Measurements from ENCODE around the gene PLCXD3.

PLCXD3 gene

DNA sequence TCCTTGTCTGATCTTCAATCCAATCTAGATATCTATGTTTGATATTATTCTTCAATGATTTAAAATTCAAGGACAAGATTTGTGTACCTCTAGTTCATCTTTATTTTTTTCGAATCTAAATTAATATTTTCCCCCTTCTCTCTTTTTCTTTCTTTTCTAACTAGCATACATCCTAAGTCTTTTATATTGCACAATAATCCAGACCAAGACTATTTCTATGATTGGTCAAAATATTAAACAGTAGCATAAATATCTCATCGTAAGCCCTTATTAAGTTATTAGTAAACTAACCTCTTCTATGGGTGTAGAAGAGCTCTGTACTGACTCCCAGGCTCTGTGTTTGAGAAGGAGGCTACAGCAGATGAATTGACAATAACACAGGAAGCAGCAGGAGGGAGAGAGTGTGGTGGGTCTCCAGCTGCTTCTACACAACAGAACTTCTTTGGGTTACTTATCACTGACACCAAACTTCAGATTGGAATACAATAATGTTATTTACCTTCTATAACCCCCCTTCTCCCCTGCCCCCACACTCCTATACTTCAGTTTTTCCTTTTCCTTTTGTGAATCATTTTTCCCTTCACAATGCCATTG lies 11.9 kb upstream of the PLCXD3 start:
- DNase-seq = no peak
- H3K27ac Mint-ChIP-seq = no peak overlapping the region
- no peaks in the 10 kb centered on the region for H3K36me3 Mint-ChIP-seq (ENCODE audit: low read depth)
- H3K27me3 Mint-ChIP-seq (ENCODE audit: low read depth, poor library complexity) = peaks cover 4% of the 10 kb centered on the region
- H3K4me3 Mint-ChIP-seq = no peak overlapping the region
- TF ChIP-seq, protein P1, sequence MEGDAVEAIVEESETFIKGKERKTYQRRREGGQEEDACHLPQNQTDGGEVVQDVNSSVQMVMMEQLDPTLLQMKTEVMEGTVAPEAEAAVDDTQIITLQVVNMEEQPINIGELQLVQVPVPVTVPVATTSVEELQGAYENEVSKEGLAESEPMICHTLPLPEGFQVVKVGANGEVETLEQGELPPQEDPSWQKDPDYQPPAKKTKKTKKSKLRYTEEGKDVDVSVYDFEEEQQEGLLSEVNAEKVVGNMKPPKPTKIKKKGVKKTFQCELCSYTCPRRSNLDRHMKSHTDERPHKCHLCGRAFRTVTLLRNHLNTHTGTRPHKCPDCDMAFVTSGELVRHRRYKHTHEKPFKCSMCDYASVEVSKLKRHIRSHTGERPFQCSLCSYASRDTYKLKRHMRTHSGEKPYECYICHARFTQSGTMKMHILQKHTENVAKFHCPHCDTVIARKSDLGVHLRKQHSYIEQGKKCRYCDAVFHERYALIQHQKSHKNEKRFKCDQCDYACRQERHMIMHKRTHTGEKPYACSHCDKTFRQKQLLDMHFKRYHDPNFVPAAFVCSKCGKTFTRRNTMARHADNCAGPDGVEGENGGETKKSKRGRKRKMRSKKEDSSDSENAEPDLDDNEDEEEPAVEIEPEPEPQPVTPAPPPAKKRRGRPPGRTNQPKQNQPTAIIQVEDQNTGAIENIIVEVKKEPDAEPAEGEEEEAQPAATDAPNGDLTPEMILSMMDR (IDR thresholded peaks at IDR 0.05) = no peak
- no peaks in the 10 kb centered on the region for H3K4me1 Mint-ChIP-seq
- no peaks in the 10 kb centered on the region for H3K9me3 Mint-ChIP-seq

GRCh38 chr5:41519801-41520200 lies 9.4 kb upstream of the PLCXD3 start:
- H3K9me3 Mint-ChIP-seq = no peaks in the 10 kb centered on the region
- DNase-seq = no peak
- H3K27ac Mint-ChIP-seq = no peak overlapping the region
- H3K4me1 Mint-ChIP-seq = no peaks in the 10 kb centered on the region
- H3K36me3 Mint-ChIP-seq (ENCODE audit: low read depth) = no peaks in the 10 kb centered on the region
- H3K4me3 Mint-ChIP-seq = no peak overlapping the region
- TF ChIP-seq, protein P1 (IDR thresholded peaks at IDR 0.05) = no peak
- H3K27me3 Mint-ChIP-seq (ENCODE audit: low read depth, poor library complexity) = peaks cover 12% of the 10 kb centered on the region

DNA sequence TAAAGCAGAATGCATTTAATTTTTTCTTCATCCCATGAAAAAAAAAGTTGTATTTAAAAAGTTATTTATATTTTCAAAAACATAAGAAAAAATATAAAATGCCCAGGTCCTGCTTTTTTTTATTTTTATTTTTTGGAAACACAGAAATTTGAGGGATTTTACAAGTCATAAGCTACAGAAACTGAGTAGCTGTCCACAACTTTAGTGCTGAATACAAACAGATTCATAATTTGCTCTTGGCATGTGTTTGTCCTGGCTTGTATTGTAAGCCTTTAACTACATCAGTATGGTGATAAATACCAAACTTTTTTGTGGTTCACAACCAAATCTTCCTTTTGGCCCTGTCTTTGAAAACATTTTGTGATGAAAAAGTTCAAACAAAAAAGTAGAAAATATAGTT lies 7.5 kb upstream of the PLCXD3 start:
- H3K9me3 Mint-ChIP-seq = no peaks in the 10 kb centered on the region
- H3K36me3 Mint-ChIP-seq (ENCODE audit: low read depth) = no peaks in the 10 kb centered on the region
- peaks cover 12% of the 10 kb centered on the region for H3K27me3 Mint-ChIP-seq (ENCODE audit: low read depth, poor library complexity)
- H3K4me3 Mint-ChIP-seq = no peak overlapping the region
- no peak for DNase-seq
- no peak overlapping the region for H3K27ac Mint-ChIP-seq
- no peaks in the 10 kb centered on the region for H3K4me1 Mint-ChIP-seq
- TF ChIP-seq, protein P1 (IDR thresholded peaks at IDR 0.05) = no peak

- H3K9me3 Mint-ChIP-seq = no peaks in the 10 kb centered on the region
- H3K4me1 Mint-ChIP-seq = peaks cover 20% of the 10 kb centered on the region
- no peak overlapping the region for H3K27ac Mint-ChIP-seq
- TF ChIP-seq, protein P1 (IDR thresholded peaks at IDR 0.05) = no peak
- peak overlapping the region; percentile 85 for H3K4me3 Mint-ChIP-seq
- no peak for DNase-seq
- no peaks in the 10 kb centered on the region for H3K36me3 Mint-ChIP-seq (ENCODE audit: low read depth)
- H3K27me3 Mint-ChIP-seq (ENCODE audit: low read depth, poor library complexity) = peaks cover 64% of the 10 kb centered on the region
Observed at GRCh38 chr5:41511241-41511640, 840 bp upstream of the PLCXD3 start.

DNA sequence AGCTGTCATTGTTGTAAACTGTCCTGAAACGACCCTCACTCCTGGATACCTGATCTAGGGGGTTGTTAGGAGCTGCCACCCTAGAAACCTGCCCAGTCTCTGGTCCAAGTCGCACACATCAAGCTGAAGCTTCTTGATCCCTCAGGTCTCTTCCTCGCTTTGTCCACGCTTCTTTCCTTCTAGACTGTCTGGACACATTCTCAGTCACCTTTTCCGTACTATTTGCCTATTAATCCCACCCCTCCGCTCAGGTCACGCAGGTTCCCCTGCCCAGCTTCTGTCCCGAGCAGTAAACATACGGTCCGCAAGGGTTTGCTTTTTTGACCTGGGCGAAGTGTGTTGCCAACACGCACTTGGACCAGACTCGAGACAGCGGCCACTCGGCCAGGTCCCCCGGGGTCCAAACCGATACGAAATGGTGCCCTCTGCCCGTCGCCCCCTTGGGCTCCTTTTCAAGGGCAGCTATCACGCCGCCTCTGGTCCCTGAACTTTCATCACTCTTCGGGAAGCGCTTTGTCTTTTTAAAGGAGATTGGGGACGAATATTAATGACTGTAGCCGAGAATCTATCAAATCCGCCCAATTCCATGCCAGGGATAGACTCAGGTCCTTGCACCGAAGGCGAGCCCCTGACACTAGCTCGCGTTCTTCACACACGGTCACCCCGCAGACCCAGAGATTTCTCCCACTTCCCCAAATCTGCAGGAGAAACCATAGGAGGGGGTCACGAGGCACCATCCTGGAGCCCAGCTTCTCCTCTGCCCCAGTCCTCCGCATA lies 814 bp downstream of the PLCXD3 start:
- H3K4me1 Mint-ChIP-seq = peaks cover 20% of the 10 kb centered on the region
- H3K27ac Mint-ChIP-seq = no peak overlapping the region
- TF ChIP-seq, protein P1 (IDR thresholded peaks at IDR 0.05) = no peak
- DNase-seq = peak; percentile 7
- peaks cover 58% of the 10 kb centered on the region for H3K27me3 Mint-ChIP-seq (ENCODE audit: low read depth, poor library complexity)
- no peaks in the 10 kb centered on the region for H3K36me3 Mint-ChIP-seq (ENCODE audit: low read depth)
- peak overlapping the region; percentile 85 for H3K4me3 Mint-ChIP-seq
- no peaks in the 10 kb centered on the region for H3K9me3 Mint-ChIP-seq

Measured in nephron progenitor cell (in vitro differentiated cells).